Loucy (cell line): ENCODE results near the gene KISS1.

ENCODE experiments used
- H2AFZ ChIP-seq: fragments of 200-600 bp; sonication (generic); 2 replicates; pipeline ENCODE4 v1.6.0; 2016; ENCODE audit warnings: antibody characterized with exemption, mild to moderate bottlenecking, low read length, moderate library complexity
- H3F3A ChIP-seq: fragments of 200-600 bp; 2 replicates; pipeline ENCODE4 v1.6.0; 2016; ENCODE audit warnings: antibody characterized with exemption, low read depth, mild to moderate bottlenecking
- H3K27me3 ChIP-seq: fragments of 200-600 bp; sonication (generic); 2 replicates; pipeline ENCODE4 v1.6.1; 2014; ENCODE audit warnings: low read length, mild to moderate bottlenecking; ENCODE audit not compliant: insufficient read depth, poor library complexity, severe bottlenecking
- H3K36me3 ChIP-seq: fragments of 200-600 bp; sonication (generic); 2 replicates; pipeline ENCODE4 v1.6.1; 2016; ENCODE audit warnings: low read length; ENCODE audit not compliant: insufficient read depth
- H3K4me1 ChIP-seq: fragments of 200-600 bp; sonication (generic); 2 replicates; pipeline ENCODE4 v1.5.1; 2014; ENCODE audit warnings: low read length, mild to moderate bottlenecking; ENCODE audit not compliant: insufficient read depth, poor library complexity, severe bottlenecking
- H3K4me2 ChIP-seq: fragments of 200-600 bp; sonication (generic); 2 replicates; pipeline ENCODE4 v1.6.0; 2014; ENCODE audit warnings: antibody characterized with exemption, low read length, low read depth, mild to moderate bottlenecking; ENCODE audit not compliant: poor library complexity, severe bottlenecking
- H3K4me3 ChIP-seq: fragments of 200-600 bp; sonication (generic); 2 replicates; pipeline ENCODE4 v1.5.1; 2014; ENCODE audit warnings: low read length, mild to moderate bottlenecking, mixed read lengths; ENCODE audit not compliant: poor library complexity, severe bottlenecking
- H3K79me2 ChIP-seq: fragments of 200-600 bp; sonication (generic); 2 replicates; pipeline ENCODE4 v1.6.1; 2014; ENCODE audit warnings: low read length; ENCODE audit not compliant: insufficient read depth
- H3K9ac ChIP-seq: fragments of 200-600 bp; sonication (generic); 2 replicates; pipeline ENCODE4 v1.6.0; 2014; ENCODE audit warnings: mild to moderate bottlenecking, low read depth, low read length, moderate library complexity; ENCODE audit not compliant: poor library complexity, severe bottlenecking
- H3K9me2 ChIP-seq: fragments of 200-600 bp; sonication (generic); replicated peaks from 2 replicates; pipeline ENCODE4 v1.6.1; 2016; ENCODE audit warnings: low read depth, low read length, mixed read lengths
- H3K9me3 ChIP-seq: fragments of 200-600 bp; sonication (generic); 2 replicates; pipeline ENCODE4 v1.6.1; 2014; ENCODE audit warnings: mild to moderate bottlenecking, antibody characterized with exemption, low read length, low read depth; ENCODE audit not compliant: insufficient read depth
- H4K20me1 ChIP-seq: fragments of 200-600 bp; sonication (generic); 2 replicates; pipeline ENCODE4 v1.6.0; 2014; ENCODE audit warnings: antibody characterized with exemption, low read length, mild to moderate bottlenecking; ENCODE audit not compliant: insufficient read depth, poor library complexity, severe bottlenecking
- EZH2phosphoT487 ChIP-seq: fragments of 200-600 bp; IDR thresholded peaks from 2 replicates; pipeline ENCODE4 v1.6.1; 2018; ENCODE audit warnings: antibody characterized with exemption, mild to moderate bottlenecking, moderate library complexity, borderline replicate concordance
- TF ChIP-seq, protein P1 (sequence below): fragments of 200-600 bp; sonication (generic); conservative IDR thresholded peaks from 2 replicates; pipeline ENCODE4 v1.5.1; 2014; ENCODE audit warnings: mild to moderate bottlenecking, antibody characterized with exemption, low read length

The KISS1 gene

DNA sequence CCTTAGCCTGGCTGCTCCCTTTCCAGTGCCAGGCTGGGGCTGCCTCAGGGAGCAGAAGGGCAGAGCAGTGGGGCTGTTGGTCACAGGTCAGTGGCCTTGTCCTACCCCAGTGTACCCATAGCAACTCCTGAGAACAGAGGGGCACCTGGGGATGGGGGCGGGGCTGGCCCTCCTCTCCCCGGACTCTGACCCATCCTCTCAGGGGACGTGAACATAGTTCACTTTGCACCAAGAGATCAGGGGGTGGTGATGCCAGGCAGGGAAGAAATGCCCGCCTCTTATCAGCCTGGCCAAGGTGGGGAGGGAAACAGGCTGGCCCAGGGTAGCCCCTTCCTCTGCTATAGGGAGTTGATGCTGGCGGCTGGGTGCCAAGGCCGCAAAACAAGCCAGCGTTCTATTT, 49.3 kb downstream of the KISS1 start:
- H3K9me3 ChIP-seq = no peaks in the 10 kb centered on the region
- H3K9me2 ChIP-seq = no peaks in the 10 kb centered on the region
- no peak overlapping the region for H3K4me2 ChIP-seq
- no peaks in the 10 kb centered on the region for H3K79me2 ChIP-seq
- H3F3A ChIP-seq = no peaks in the 10 kb centered on the region
- no peak overlapping the region for H3K4me3 ChIP-seq
- H2AFZ ChIP-seq = no peak overlapping the region
- no peaks in the 10 kb centered on the region for H4K20me1 ChIP-seq
- H3K4me1 ChIP-seq = no peaks in the 10 kb centered on the region
- H3K9ac ChIP-seq = no peak overlapping the region
- TF ChIP-seq, protein P1, sequence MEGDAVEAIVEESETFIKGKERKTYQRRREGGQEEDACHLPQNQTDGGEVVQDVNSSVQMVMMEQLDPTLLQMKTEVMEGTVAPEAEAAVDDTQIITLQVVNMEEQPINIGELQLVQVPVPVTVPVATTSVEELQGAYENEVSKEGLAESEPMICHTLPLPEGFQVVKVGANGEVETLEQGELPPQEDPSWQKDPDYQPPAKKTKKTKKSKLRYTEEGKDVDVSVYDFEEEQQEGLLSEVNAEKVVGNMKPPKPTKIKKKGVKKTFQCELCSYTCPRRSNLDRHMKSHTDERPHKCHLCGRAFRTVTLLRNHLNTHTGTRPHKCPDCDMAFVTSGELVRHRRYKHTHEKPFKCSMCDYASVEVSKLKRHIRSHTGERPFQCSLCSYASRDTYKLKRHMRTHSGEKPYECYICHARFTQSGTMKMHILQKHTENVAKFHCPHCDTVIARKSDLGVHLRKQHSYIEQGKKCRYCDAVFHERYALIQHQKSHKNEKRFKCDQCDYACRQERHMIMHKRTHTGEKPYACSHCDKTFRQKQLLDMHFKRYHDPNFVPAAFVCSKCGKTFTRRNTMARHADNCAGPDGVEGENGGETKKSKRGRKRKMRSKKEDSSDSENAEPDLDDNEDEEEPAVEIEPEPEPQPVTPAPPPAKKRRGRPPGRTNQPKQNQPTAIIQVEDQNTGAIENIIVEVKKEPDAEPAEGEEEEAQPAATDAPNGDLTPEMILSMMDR = no peak
- TF ChIP-seq EZH2phosphoT487 = no peak
- H3K27me3 ChIP-seq = no peaks in the 10 kb centered on the region
- H3K36me3 ChIP-seq = no peaks in the 10 kb centered on the region

DNA sequence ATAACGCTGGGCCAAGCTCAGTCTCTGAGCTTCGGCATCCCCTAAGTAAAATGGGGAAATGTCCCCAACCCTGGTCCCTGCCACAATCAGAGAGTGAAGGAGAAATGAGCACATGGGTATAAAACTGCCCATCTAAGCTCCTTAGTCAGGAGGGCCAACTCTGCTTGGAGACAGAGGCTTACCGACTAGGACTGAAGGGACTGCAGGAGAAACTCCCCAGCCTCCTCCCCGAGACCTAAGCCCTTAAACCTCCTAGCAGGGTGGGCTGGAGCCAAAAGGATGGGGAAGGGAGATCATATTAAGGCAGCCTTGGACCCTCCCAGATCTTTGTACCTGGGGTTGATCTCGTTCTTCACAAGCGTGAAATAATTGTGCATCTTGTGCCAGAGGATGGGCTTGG, 50.0 kb downstream of the KISS1 start:
- H3K4me2 ChIP-seq = no peak overlapping the region
- no peaks in the 10 kb centered on the region for H3K9me2 ChIP-seq
- no peaks in the 10 kb centered on the region for H3F3A ChIP-seq
- no peaks in the 10 kb centered on the region for H4K20me1 ChIP-seq
- no peak overlapping the region for H3K9ac ChIP-seq
- no peak overlapping the region for H3K4me3 ChIP-seq
- no peaks in the 10 kb centered on the region for H3K9me3 ChIP-seq
- H2AFZ ChIP-seq = no peak overlapping the region
- no peaks in the 10 kb centered on the region for H3K36me3 ChIP-seq
- no peaks in the 10 kb centered on the region for H3K79me2 ChIP-seq
- H3K4me1 ChIP-seq = no peaks in the 10 kb centered on the region
- H3K27me3 ChIP-seq = no peaks in the 10 kb centered on the region
- TF ChIP-seq EZH2phosphoT487 = no peak
- TF ChIP-seq, protein P1 = no peak

DNA sequence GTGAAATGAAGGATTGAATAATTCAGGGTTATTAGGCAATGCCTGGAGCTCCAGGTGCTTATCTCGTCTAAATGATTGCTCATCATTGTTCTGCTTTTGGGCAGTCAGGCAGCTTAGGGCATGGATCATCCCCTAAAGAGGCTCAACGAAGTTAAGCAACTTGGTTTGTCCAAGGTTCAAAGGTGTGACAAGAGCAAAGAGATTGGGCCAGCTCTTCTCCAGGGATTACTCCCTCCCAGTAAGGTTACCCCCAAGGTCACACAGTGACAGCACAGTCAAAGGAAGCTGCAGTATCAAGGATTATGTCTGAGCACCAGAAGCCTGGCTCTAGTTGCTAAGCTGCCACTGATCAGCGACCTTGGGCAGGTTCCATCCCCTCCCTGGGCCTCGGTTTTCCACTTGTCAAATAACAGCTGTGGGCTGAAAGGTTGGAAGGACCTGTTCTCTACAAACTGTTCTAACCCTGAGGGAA, 51.2 kb downstream of the KISS1 start:
- Histone ChIP-seq H3K9ac (no peak overlapping the region), H3K36me3 (no peaks in the 10 kb centered on the region), H3K27me3 (no peaks in the 10 kb centered on the region), H4K20me1 (no peaks in the 10 kb centered on the region), H3K79me2 (no peaks in the 10 kb centered on the region), H3K4me1 (no peaks in the 10 kb centered on the region), H3K4me3 (no peak overlapping the region), H2AFZ (no peak overlapping the region), H3F3A (no peaks in the 10 kb centered on the region), H3K9me2 (no peaks in the 10 kb centered on the region), H3K4me2 (no peak overlapping the region), H3K9me3 (no peaks in the 10 kb centered on the region)
- TF ChIP-seq, protein P1 = no peak
- no peak for TF ChIP-seq EZH2phosphoT487
